Panc1 (cell line): ENCODE results near the gene SETD2. TPM values are rescaled to one million over a fixed set of nuclear protein-coding genes. Genes with fewer than 3 reads are reported as not detected.

Experiments used
- ATAC-seq: fragments of 200-7000 bp; cut with Tn5 transposase; 2 replicates; pipeline ENCODE4 v1.9.1; 2020; ENCODE audit warnings: mild to moderate bottlenecking, moderate library complexity
- BruUV-seq: library from RNA; stranded (reverse); fragments of 400-500 nt; replicated peaks from 2 replicates; lab custom pipeline; 2021; lab: Mats Ljungman, UMichigan
- CTCF ChIA-PET: fragments of 300-600 bp; sonication (Branson Sonifier 250); formaldehyde crosslinking; loops from one replicate; lab custom pipeline; 2022; ENCODE audit warnings: antibody characterized with exemption; lab: Charles Lee
- POLR2A ChIA-PET: fragments of 300-600 bp; sonication (Branson Sonifier 250); formaldehyde crosslinking; loops from one replicate; lab custom pipeline; 2022; ENCODE audit warnings: antibody characterized with exemption; lab: Charles Lee
- DNase-seq: peaks from one replicate; pipeline ENCODE4 v3.0.0-alpha.2; 2010; ENCODE audit warnings: low read depth, low spot score
- H3K27ac ChIP-seq: 2 replicates; pipeline ENCODE4 v1.5.1; 2011; ENCODE audit warnings: mild to moderate bottlenecking, low read length, inconsistent platforms
- H3K27me3 ChIP-seq: fragments of 200-500 bp; sonication (Bioruptor generic); 2 replicates; pipeline ENCODE4 v1.6.0; 2014; ENCODE audit warnings: low read length, inconsistent platforms; ENCODE audit not compliant: control insufficient read depth, insufficient read depth
- H3K36me3 ChIP-seq: fragments of 200-500 bp; sonication (Bioruptor generic); 2 replicates; pipeline ENCODE4 v1.5.1; 2014; ENCODE audit warnings: inconsistent platforms, mild to moderate bottlenecking, low read length, moderate library complexity; ENCODE audit not compliant: control insufficient read depth, insufficient read depth
- H3K4me1 ChIP-seq: 2 replicates; pipeline ENCODE4 v1.5.1; 2011; ENCODE audit warnings: inconsistent platforms, mild to moderate bottlenecking, low read length, moderate library complexity; ENCODE audit not compliant: control insufficient read depth, insufficient read depth
- H3K4me3 ChIP-seq, 2 experiments: 2 replicates each; pipeline ENCODE4 v1.5.1; 2011 to 2012; ENCODE audit warnings: low read depth in 2 of 2, low read length in 2 of 2, mild to moderate bottlenecking in 2 of 2, inconsistent platforms in 1 of 2, moderate library complexity in 1 of 2
- H3K9me3 ChIP-seq: fragments of 200-500 bp; sonication (Bioruptor generic); 2 replicates; pipeline ENCODE4 v1.5.1; 2014; ENCODE audit warnings: low read depth, mild to moderate bottlenecking, inconsistent platforms, low read length, moderate library complexity; ENCODE audit not compliant: control insufficient read depth, insufficient read depth
- POLR2AphosphoS5 ChIP-seq: IDR thresholded peaks from 2 replicates; pipeline ENCODE4 v1.6.1; 2012; ENCODE audit warnings: mild to moderate bottlenecking, low read depth, low read length, moderate library complexity
- REST ChIP-seq, 2 experiments: IDR thresholded peaks; 2 replicates each; pipeline ENCODE4 v1.6.1; 2011 to 2012; ENCODE audit warnings: low read depth in 2 of 2, control low read depth in 1 of 2, low read length in 1 of 2, mild to moderate bottlenecking in 1 of 2, moderate library complexity in 1 of 2; ENCODE audit not compliant: insufficient read depth in 1 of 2
- SIN3A ChIP-seq: IDR thresholded peaks from 2 replicates; pipeline ENCODE4 v1.6.1; 2012; ENCODE audit warnings: low read depth, mild to moderate bottlenecking, low read length, moderate library complexity, borderline replicate concordance; ENCODE audit not compliant: insufficient read depth
- TCF7L2 ChIP-seq: IDR thresholded peaks from 2 replicates; pipeline ENCODE4 v1.6.1; 2011; ENCODE audit warnings: mild to moderate bottlenecking, low read depth, low read length, inconsistent platforms
- in situ Hi-C: cut with HindIII; loops from 2 replicates; pipeline ENCODE4 v1.10.0; 2016; ENCODE audit warnings: low sequenced_read_pairs, low pct_unique_long_range_greater_than_20kb
- intact Hi-C: fragments of 100-400 bp; cut with micrococcal nuclease; formaldehyde crosslinking; loops from one replicate; pipeline ENCODE4 v1.10.0; 2022; ENCODE audit not compliant: unreplicated experiment
- total RNA-seq: library from RNA; stranded (reverse); gene quantifications from one replicate; pipeline ENCODE4 v1.2.1, GENCODE V29; 2021; ENCODE audit not compliant: unreplicated experiment
- TF ChIP-seq, protein P1 (sequence below): fragments of 450-650 bp; IDR thresholded peaks from 2 replicates; pipeline ENCODE4 v1.5.1; 2017; ENCODE audit warnings: mild to moderate bottlenecking

SETD2 gene
- total RNA-seq, 1 experiment from 2014 or later: 32.6 TPM

DNA sequence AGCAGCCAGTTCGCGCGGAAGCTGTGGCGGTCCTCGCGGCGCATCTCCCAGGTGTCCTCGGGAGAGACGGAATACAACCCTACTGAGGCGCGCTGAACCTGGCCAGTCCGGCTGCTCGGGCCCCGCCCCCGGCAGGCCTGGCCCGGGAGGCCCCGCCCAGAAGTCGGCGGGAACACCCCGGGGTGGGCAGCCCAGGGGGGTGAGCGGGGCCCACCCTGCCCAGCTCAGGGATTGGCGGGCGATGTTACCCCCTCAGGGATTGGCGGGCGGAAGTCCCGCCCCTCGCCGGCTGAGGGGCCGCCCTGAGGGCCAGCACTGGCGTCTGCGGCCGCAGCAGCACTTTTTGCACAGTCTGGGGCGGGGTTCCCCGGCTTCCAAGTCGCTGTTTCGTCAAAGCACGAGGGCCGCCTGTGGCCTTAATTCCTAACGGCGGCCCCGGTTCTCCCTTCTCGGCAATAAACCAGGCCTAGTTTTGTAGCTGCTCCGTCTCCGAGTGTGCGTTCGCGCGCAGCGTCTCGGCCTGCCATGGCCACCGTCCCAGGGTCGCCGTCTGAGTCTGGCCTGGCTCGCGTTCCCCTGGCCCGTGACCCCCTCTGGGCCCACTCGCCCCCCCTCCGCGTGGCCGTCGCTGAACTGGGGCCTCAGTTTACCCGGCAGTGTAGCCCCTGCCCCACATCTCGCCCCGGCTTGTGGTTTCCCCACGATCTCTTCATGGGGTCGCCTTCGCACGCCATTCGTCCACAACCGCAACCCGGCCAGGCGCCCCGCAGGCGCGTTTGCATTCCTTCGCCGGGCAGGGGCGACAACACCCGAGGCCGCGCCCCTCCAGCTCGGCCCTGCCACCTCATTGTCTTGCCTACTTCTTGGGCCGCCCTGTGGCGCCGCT, 154.4 kb downstream of the SETD2 start:
- ChIA-PET POLR2A (no interaction called here), CTCF (no interaction called here)
- H3K4me3 ChIP-seq: no peak overlapping the region; a peak in 1 of 4 replicates
- TF ChIP-seq REST (IDR thresholded peaks at IDR 0.05; ENCODE audit: insufficient read depth in 1 of 2, low read depth in 2 of 2, low read length in 1 of 2): no peak
- ATAC-seq (no peak), DNase-seq (no peak)
- H3K27me3 ChIP-seq: no peaks in the 10 kb centered on the region
- no peaks in the 10 kb centered on the region for H3K9me3 ChIP-seq
- intact Hi-C loops (no loop called here), in situ Hi-C loops (no loop called here)
- no peaks in the 10 kb centered on the region for H3K4me1 ChIP-seq
- no TSS peak for BruUV-seq
- H3K36me3 ChIP-seq: 0 out of 2 replicates have a peak, but pooled peaks cover 2% of the 10 kb centered on the region
- no peak overlapping the region for H3K27ac ChIP-seq

- no peak for TF ChIP-seq REST (IDR thresholded peaks at IDR 0.05; ENCODE audit: insufficient read depth in 1 of 2, low read depth in 2 of 2, low read length in 1 of 2)
- TF ChIP-seq SIN3A: no peak
- TF ChIP-seq, protein P1, sequence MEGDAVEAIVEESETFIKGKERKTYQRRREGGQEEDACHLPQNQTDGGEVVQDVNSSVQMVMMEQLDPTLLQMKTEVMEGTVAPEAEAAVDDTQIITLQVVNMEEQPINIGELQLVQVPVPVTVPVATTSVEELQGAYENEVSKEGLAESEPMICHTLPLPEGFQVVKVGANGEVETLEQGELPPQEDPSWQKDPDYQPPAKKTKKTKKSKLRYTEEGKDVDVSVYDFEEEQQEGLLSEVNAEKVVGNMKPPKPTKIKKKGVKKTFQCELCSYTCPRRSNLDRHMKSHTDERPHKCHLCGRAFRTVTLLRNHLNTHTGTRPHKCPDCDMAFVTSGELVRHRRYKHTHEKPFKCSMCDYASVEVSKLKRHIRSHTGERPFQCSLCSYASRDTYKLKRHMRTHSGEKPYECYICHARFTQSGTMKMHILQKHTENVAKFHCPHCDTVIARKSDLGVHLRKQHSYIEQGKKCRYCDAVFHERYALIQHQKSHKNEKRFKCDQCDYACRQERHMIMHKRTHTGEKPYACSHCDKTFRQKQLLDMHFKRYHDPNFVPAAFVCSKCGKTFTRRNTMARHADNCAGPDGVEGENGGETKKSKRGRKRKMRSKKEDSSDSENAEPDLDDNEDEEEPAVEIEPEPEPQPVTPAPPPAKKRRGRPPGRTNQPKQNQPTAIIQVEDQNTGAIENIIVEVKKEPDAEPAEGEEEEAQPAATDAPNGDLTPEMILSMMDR: no peak
- TF ChIP-seq TCF7L2: no peak
- TF ChIP-seq POLR2AphosphoS5: no peak
- no TSS peak for BruUV-seq
- Histone ChIP-seq H3K36me3 (0 out of 2 replicates have a peak, but pooled peaks cover 2% of the 10 kb centered on the region), H3K9me3 (no peaks in the 10 kb centered on the region), H3K4me3 (no peak overlapping the region; a peak in 1 of 4 replicates), H3K27ac (no peak overlapping the region), H3K4me1 (no peaks in the 10 kb centered on the region), H3K27me3 (no peaks in the 10 kb centered on the region)
- CTCF ChIA-PET: no interaction called here
- in situ Hi-C loops (no loop called here), intact Hi-C loops (no loop called here)
- POLR2A ChIA-PET: no interaction called here
- ATAC-seq (no peak), DNase-seq (no peak)
Observed at GRCh38 chr3:47008851-47009224, 155.1 kb downstream of the SETD2 start.
